HepG2 (cell line): ENCODE data around the gene SLC38A9. TPM values are rescaled to one million over a fixed set of nuclear protein-coding genes. Genes with fewer than 3 reads are reported as not detected.

Source experiments
- ATAC-seq: fragments of 200-7000 bp; cut with Tn5 transposase; 3 replicates; pipeline ENCODE4 v1.9.1; 2020; ENCODE audit warnings: mild to moderate bottlenecking, moderate library complexity
- BruUV-seq: library from RNA; stranded (reverse); fragments of 400-500 nt; replicated peaks from 2 replicates; lab custom pipeline; 2021; lab: Mats Ljungman, UMichigan
- CTCF ChIA-PET: fragments of 300-600 bp; formaldehyde crosslinking; extraction: SDS; loops from one replicate; lab custom pipeline; 2021; ENCODE audit warnings: low total read pairs, inconsistent platforms, low intra/inter-chr PET ratio; lab: Yijun Ruan, JAX
- POLR2A ChIA-PET: fragments of 350-600 bp; sonication (Branson Sonifier 250); formaldehyde crosslinking; loops from one replicate; lab custom pipeline; 2020; ENCODE audit warnings: antibody characterized with exemption, inconsistent platforms; lab: Yijun Ruan, JAX
- DNase-seq: peaks from one replicate; pipeline ENCODE4 v3.0.0-alpha.2; 2015; ENCODE audit warnings: low spot score
- FAIRE-seq: peaks from 3 replicates; lab custom pipeline; 2011; peaks lifted over from hg19 to GRCh38; lab: Jason Lieb, UNC
- H2AFZ ChIP-seq: one replicate; pipeline ENCODE4 v1.6.1; 2011; ENCODE audit warnings: low read length, inconsistent platforms
- H3K27ac ChIP-seq: fragments of 300-600 bp; 3 replicates; pipeline ENCODE4 v1.8.0; 2011; ENCODE audit warnings: mixed run types, mild to moderate bottlenecking, mixed read lengths, low read length, inconsistent platforms; ENCODE audit not compliant: insufficient read depth; ENCODE audit errors: extremely low read length
- H3K27me3 ChIP-seq, 2 experiments: fragments of 200-600 bp in 1 of 2; 2 replicates in 1 of 2; 3 replicates in 1 of 2; pipeline versions ENCODE4 v1.6.0 to v1.8.0; 2011; ENCODE audit warnings: low read length in 2 of 2, mild to moderate bottlenecking in 2 of 2, moderate library complexity in 2 of 2, inconsistent platforms in 1 of 2; ENCODE audit not compliant: insufficient read depth in 2 of 2, control insufficient read depth in 1 of 2
- H3K36me3 ChIP-seq, 2 experiments: fragments of 200-600 bp in 1 of 2; replicated peaks in 1 of 2; 2 replicates in 1 of 2; 3 replicates in 1 of 2; pipeline versions ENCODE4 v1.5.1 to v1.8.0; 2011; ENCODE audit warnings: low read length in 2 of 2, inconsistent platforms in 1 of 2; ENCODE audit not compliant: insufficient read depth in 2 of 2, control insufficient read depth in 1 of 2
- H3K4me1 ChIP-seq: 2 replicates; pipeline ENCODE4 v1.5.1; 2012; ENCODE audit warnings: low read length, inconsistent platforms; ENCODE audit not compliant: insufficient read depth
- H3K4me2 ChIP-seq: 2 replicates; pipeline ENCODE4 v1.6.0; 2011; ENCODE audit warnings: low read depth, low read length, inconsistent platforms
- H3K4me3 ChIP-seq, 3 experiments: fragments of 200-600 bp in 1 of 3; sonication (generic), shearing (Covaris generic) in 1 of 3; replicated peaks in 1 of 3; 2 replicates each; pipeline ENCODE4 v1.5.1; 2011 to 2016; ENCODE audit warnings: low read length in 3 of 3, inconsistent platforms in 2 of 3, low read depth in 2 of 3, mild to moderate bottlenecking in 2 of 3, control low read depth in 1 of 3, mixed read lengths in 1 of 3; ENCODE audit not compliant: insufficient read depth in 1 of 3
- H3K79me2 ChIP-seq: one replicate; pipeline ENCODE4 v1.6.1; 2011; ENCODE audit warnings: low read length, inconsistent platforms; ENCODE audit not compliant: insufficient read depth
- H3K9ac ChIP-seq: 2 replicates; pipeline ENCODE4 v1.6.0; 2011; ENCODE audit warnings: mild to moderate bottlenecking, low read depth, low read length, inconsistent platforms; ENCODE audit not compliant: insufficient read depth
- H3K9me3 ChIP-seq: 2 replicates; pipeline ENCODE4 v1.5.1; 2012; ENCODE audit warnings: mild to moderate bottlenecking, low read length
- H4K20me1 ChIP-seq: 2 replicates; pipeline ENCODE4 v1.6.0; 2011; ENCODE audit warnings: inconsistent platforms, mild to moderate bottlenecking, low read length, moderate library complexity; ENCODE audit not compliant: insufficient read depth
- AGO1 ChIP-seq: fragments of 200-400 bp; formaldehyde crosslinking; IDR thresholded peaks from 2 replicates; pipeline ENCODE4 v1.6.1; 2017; ENCODE audit warnings: mild to moderate bottlenecking, low read depth, low read length, moderate library complexity; ENCODE audit not compliant: poor library complexity, severe bottlenecking
- FOXO1 ChIP-seq: sonication (generic); formaldehyde crosslinking; IDR thresholded peaks from 2 replicates; pipeline ENCODE4 v1.4.0; 2020; ENCODE audit warnings: missing genetic modification reagents
- GATAD2A ChIP-seq: IDR thresholded peaks from 2 replicates; pipeline ENCODE4 v1.6.1; 2016
- NPAS2 ChIP-seq: sonication (generic); formaldehyde crosslinking; IDR thresholded peaks from 2 replicates; pipeline ENCODE4 v1.8.0; 2022; ENCODE audit warnings: mild to moderate bottlenecking, missing genetic modification reagents, borderline replicate concordance
- SMAD1 ChIP-seq: sonication (generic); formaldehyde crosslinking; IDR thresholded peaks from 2 replicates; pipeline ENCODE4 v1.4.0; 2020; ENCODE audit warnings: missing genetic modification reagents, low read depth, mild to moderate bottlenecking, borderline replicate concordance
- YEATS4 ChIP-seq: sonication (generic); formaldehyde crosslinking; IDR thresholded peaks from 2 replicates; pipeline ENCODE4 v1.4.0; 2020; ENCODE audit warnings: missing genetic modification reagents, borderline replicate concordance
- ZNF280D ChIP-seq: sonication (generic); formaldehyde crosslinking; IDR thresholded peaks from 2 replicates; pipeline ENCODE4 v1.5.1; 2020; ENCODE audit warnings: mild to moderate bottlenecking, missing genetic modification reagents
- ZNF740 ChIP-seq: sonication (generic); formaldehyde crosslinking; IDR thresholded peaks from 2 replicates; pipeline ENCODE4 v1.4.0; 2020; ENCODE audit warnings: missing genetic modification reagents
- WGBS: methylation state at CpG from one replicate; pipeline ENCODE4 v1.1.6; 2017; ENCODE audit warnings: low lambda C conversion rate; 5-methylcytosine and 5-hydroxymethylcytosine counted together
- in situ Hi-C: cut with HindIII; loops from 2 replicates; pipeline ENCODE4 v1.10.0; 2017; ENCODE audit warnings: low pct_unique_long_range_greater_than_20kb; ENCODE audit not compliant: extremely low pct_ligation_motif_present
- intact Hi-C: fragments of 100-400 bp; cut with micrococcal nuclease; formaldehyde crosslinking; loops from one replicate; pipeline ENCODE4 v1.10.0; 2022; ENCODE audit not compliant: unreplicated experiment
- polyA plus RNA-seq, 8 experiments: library from polyadenylated mRNA; depleted of rRNA in 3 of 8; stranded (reverse) in 7 of 8; unstranded in 1 of 8; fragments of >200 nt; fragmentation: Illumina TruSeq in 4 of 8; extraction: Trizol in 4 of 8; gene quantifications; 2 replicates each; pipeline versions ENCODE4 v1.2.1 to v1.2.3, GENCODE V29; 2011 to 2016; ENCODE audit warnings: low read depth in 4 of 8, missing spikeins in 1 of 8, mixed read lengths in 1 of 8; ENCODE audit not compliant: insufficient read depth in 1 of 8
- total RNA-seq, 5 experiments: library from RNA; depleted of rRNA; stranded (reverse); fragments of >200 nt; fragmentation: Illumina TruSeq; extraction: Trizol; gene quantifications; 2 replicates each; pipeline ENCODE4 v1.2.3, GENCODE V29; 2016; ENCODE audit warnings: low read depth in 1 of 5
- TF ChIP-seq, protein P1 (sequence below): sonication (generic); formaldehyde crosslinking; IDR thresholded peaks from 2 replicates; pipeline ENCODE4 v1.5.1; 2020; ENCODE audit warnings: mild to moderate bottlenecking, missing genetic modification reagents, borderline replicate concordance

SLC38A9 gene
- total and polyA plus RNA-seq, 2 of the 13 experiments (the other 11 are each of a cell fraction or from before 2014, with no cell fraction given) = 19.3 to 36.0 TPM

GRCh38 chr5:55749387-55749786, 37.3 kb upstream of the SLC38A9 start:
- in situ Hi-C loops = no loop called here
- no peaks in the 10 kb centered on the region for H3K36me3 ChIP-seq
- H3K9ac ChIP-seq = no peak overlapping the region
- H4K20me1 ChIP-seq = no peaks in the 10 kb centered on the region
- 0 out of 5 replicates have a peak, but pooled peaks cover 0 to 5% of the 10 kb centered on the region in 2 experiments for H3K27me3 ChIP-seq
- no peaks in the 10 kb centered on the region for H3K9me3 ChIP-seq
- no peak for FAIRE-seq
- ChIA-PET CTCF (no interaction called here), POLR2A (no interaction called here)
- no peaks in the 10 kb centered on the region for H3K4me1 ChIP-seq
- no peak overlapping the region for H3K27ac ChIP-seq
- 45% methylated on average over 2 of the region's 2 CpGs for WGBS
- no peak for TF ChIP-seq GATAD2A
- no peak for TF ChIP-seq AGO1
- TF ChIP-seq SMAD1 (CRISPR knock-in tag) = no peak
- TF ChIP-seq NPAS2 = no peak
- TF ChIP-seq ZNF280D = no peak
- TF ChIP-seq, protein P1, sequence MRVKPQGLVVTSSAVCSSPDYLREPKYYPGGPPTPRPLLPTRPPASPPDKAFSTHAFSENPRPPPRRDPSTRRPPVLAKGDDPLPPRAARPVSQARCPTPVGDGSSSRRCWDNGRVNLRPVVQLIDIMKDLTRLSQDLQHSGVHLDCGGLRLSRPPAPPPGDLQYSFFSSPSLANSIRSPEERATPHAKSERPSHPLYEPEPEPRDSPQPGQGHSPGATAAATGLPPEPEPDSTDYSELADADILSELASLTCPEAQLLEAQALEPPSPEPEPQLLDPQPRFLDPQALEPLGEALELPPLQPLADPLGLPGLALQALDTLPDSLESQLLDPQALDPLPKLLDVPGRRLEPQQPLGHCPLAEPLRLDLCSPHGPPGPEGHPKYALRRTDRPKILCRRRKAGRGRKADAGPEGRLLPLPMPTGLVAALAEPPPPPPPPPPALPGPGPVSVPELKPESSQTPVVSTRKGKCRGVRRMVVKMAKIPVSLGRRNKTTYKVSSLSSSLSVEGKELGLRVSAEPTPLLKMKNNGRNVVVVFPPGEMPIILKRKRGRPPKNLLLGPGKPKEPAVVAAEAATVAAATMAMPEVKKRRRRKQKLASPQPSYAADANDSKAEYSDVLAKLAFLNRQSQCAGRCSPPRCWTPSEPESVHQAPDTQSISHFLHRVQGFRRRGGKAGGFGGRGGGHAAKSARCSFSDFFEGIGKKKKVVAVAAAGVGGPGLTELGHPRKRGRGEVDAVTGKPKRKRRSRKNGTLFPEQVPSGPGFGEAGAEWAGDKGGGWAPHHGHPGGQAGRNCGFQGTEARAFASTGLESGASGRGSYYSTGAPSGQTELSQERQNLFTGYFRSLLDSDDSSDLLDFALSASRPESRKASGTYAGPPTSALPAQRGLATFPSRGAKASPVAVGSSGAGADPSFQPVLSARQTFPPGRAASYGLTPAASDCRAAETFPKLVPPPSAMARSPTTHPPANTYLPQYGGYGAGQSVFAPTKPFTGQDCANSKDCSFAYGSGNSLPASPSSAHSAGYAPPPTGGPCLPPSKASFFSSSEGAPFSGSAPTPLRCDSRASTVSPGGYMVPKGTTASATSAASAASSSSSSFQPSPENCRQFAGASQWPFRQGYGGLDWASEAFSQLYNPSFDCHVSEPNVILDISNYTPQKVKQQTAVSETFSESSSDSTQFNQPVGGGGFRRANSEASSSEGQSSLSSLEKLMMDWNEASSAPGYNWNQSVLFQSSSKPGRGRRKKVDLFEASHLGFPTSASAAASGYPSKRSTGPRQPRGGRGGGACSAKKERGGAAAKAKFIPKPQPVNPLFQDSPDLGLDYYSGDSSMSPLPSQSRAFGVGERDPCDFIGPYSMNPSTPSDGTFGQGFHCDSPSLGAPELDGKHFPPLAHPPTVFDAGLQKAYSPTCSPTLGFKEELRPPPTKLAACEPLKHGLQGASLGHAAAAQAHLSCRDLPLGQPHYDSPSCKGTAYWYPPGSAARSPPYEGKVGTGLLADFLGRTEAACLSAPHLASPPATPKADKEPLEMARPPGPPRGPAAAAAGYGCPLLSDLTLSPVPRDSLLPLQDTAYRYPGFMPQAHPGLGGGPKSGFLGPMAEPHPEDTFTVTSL (CRISPR knock-in tag) = no peak
- no peak for TF ChIP-seq FOXO1 (CRISPR knock-in tag)
- TF ChIP-seq ZNF740 = no peak
- TF ChIP-seq YEATS4 = no peak
- no peak overlapping the region for H3K4me3 ChIP-seq
- intact Hi-C loops = no loop called here
- no peaks in the 10 kb centered on the region for H3K79me2 ChIP-seq
- DNase-seq = no peak
- no peak overlapping the region for H3K4me2 ChIP-seq
- BruUV-seq = no TSS peak
- ATAC-seq = no peak
- no peak overlapping the region for H2AFZ ChIP-seq
